ENCODE results near the gene CEP104. TPM values are rescaled to one million over a fixed set of nuclear protein-coding genes. Genes with fewer than 3 reads are reported as not detected.
A peak's percentile ranks its signal among the peaks of the same experiment; 100 is the strongest.

The CEP104 gene
- total and polyA plus RNA-seq, 2 donors (not counting 1 experiment from before 2014, with no cell fraction given) = 25.4 to 28.9 TPM

DNA sequence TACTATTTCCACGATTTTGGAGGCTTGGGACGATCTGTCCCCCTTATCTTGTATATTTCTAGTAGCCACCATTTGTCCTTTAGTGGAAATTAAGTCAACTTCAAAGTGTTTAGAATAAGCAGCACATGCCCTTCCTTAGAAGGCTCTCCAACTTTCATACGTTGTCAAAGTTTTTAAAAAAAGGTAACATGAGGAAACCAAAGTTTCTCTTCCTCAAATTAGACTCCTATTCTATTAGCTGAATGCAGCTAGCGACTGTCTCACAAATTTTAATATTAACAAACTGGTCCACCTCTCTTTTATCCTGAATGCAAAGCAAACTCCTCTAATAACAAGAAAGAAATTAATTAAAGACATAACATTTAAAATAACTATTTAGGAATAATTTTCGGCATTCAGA is 36.2 kb upstream of the CEP104 start:
- Histone ChIP-seq H3K9ac (ENCODE audit: insufficient read depth, low read length) (no peak overlapping the region), H3K27ac (ENCODE audit: insufficient read depth, low read length) (no peak overlapping the region), H3K9me3 (ENCODE audit: control insufficient read depth, insufficient read depth, low read depth, low read length) (no peaks in the 10 kb centered on the region), H3K4me1 (ENCODE audit: control insufficient read depth, extremely low read depth, insufficient read depth, low read length) (peaks cover 6% of the 10 kb centered on the region), H3K36me3 (ENCODE audit: control insufficient read depth, insufficient read depth, low read length) (peaks cover 3% of the 10 kb centered on the region), H4K20me1 (ENCODE audit: control insufficient read depth, extremely low read depth, insufficient read depth, low read length) (no peaks in the 10 kb centered on the region), H2AFZ (ENCODE audit: low read length) (no peak overlapping the region), H3K27me3 (ENCODE audit: control insufficient read depth, insufficient read depth, low read length) (no peaks in the 10 kb centered on the region), H3K4me2 (ENCODE audit: extremely low read depth, insufficient read depth, low read length) (no peak overlapping the region), H3K4me3 (replicated peaks in 1 of 4; ENCODE audit: control extremely low read depth in 1 of 4, insufficient read depth in 1 of 4, low read depth in 3 of 4, low read length in 4 of 4) (no peak overlapping the region), H3K79me2 (ENCODE audit: control insufficient read depth, insufficient read depth, low read length) (peaks cover 51% of the 10 kb centered on the region)
- no peak for DNase-seq (ENCODE audit: low read depth in 2 of 2)
- TF ChIP-seq EZH2 (IDR thresholded peaks at IDR 0.05; ENCODE audit: low read length, missing control alignments) = no peak
- TF ChIP-seq, protein P1, sequence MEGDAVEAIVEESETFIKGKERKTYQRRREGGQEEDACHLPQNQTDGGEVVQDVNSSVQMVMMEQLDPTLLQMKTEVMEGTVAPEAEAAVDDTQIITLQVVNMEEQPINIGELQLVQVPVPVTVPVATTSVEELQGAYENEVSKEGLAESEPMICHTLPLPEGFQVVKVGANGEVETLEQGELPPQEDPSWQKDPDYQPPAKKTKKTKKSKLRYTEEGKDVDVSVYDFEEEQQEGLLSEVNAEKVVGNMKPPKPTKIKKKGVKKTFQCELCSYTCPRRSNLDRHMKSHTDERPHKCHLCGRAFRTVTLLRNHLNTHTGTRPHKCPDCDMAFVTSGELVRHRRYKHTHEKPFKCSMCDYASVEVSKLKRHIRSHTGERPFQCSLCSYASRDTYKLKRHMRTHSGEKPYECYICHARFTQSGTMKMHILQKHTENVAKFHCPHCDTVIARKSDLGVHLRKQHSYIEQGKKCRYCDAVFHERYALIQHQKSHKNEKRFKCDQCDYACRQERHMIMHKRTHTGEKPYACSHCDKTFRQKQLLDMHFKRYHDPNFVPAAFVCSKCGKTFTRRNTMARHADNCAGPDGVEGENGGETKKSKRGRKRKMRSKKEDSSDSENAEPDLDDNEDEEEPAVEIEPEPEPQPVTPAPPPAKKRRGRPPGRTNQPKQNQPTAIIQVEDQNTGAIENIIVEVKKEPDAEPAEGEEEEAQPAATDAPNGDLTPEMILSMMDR (conservative IDR thresholded peaks at IDR 0.05 in 1 of 2, IDR thresholded peaks at IDR 0.05 in 1 of 2; ENCODE audit: low read depth in 1 of 2, low read length in 2 of 2) = no peak

DNA sequence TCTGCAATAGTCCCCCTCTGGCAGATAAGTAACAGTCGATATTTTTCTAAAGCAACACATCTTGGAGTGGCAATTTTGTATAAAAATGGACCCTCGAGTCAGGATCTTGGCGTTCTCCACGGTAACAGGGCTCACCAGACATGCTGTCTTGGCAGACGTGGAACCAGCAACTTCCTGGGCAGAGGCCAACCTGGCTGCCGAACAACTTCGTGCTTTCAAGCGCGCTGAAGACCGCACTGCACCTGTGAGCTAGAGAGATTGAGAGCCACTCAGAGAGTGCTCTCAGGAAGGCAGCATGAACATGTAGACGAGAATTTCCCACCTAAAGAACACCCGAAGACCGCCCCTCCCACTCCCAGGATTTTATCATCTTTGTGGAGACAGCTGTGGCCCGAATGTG is 35.7 kb upstream of the CEP104 start:
- no peak overlapping the region for H2AFZ ChIP-seq (ENCODE audit: low read length)
- no peaks in the 10 kb centered on the region for H3K9me3 ChIP-seq (ENCODE audit: control insufficient read depth, insufficient read depth, low read depth, low read length)
- DNase-seq (ENCODE audit: low read depth in 2 of 2) = peak in 1 of 2 donors; percentile 27
- H3K4me3 ChIP-seq (replicated peaks in 1 of 4; ENCODE audit: control extremely low read depth in 1 of 4, insufficient read depth in 1 of 4, low read depth in 3 of 4, low read length in 4 of 4) = no peak overlapping the region
- H3K36me3 ChIP-seq (ENCODE audit: control insufficient read depth, insufficient read depth, low read length) = peaks cover 3% of the 10 kb centered on the region
- peaks cover 46% of the 10 kb centered on the region for H3K79me2 ChIP-seq (ENCODE audit: control insufficient read depth, insufficient read depth, low read length)
- no peaks in the 10 kb centered on the region for H4K20me1 ChIP-seq (ENCODE audit: control insufficient read depth, extremely low read depth, insufficient read depth, low read length)
- H3K27me3 ChIP-seq (ENCODE audit: control insufficient read depth, insufficient read depth, low read length) = no peaks in the 10 kb centered on the region
- TF ChIP-seq, protein P1 (conservative IDR thresholded peaks at IDR 0.05 in 1 of 2, IDR thresholded peaks at IDR 0.05 in 1 of 2; ENCODE audit: low read depth in 1 of 2, low read length in 2 of 2) = no peak
- TF ChIP-seq EZH2 (IDR thresholded peaks at IDR 0.05; ENCODE audit: low read length, missing control alignments) = no peak
- peaks cover 6% of the 10 kb centered on the region for H3K4me1 ChIP-seq (ENCODE audit: control insufficient read depth, extremely low read depth, insufficient read depth, low read length)
- H3K9ac ChIP-seq (ENCODE audit: insufficient read depth, low read length) = no peak overlapping the region
- H3K4me2 ChIP-seq (ENCODE audit: extremely low read depth, insufficient read depth, low read length) = no peak overlapping the region
- H3K27ac ChIP-seq (ENCODE audit: insufficient read depth, low read length) = no peak overlapping the region

DNA sequence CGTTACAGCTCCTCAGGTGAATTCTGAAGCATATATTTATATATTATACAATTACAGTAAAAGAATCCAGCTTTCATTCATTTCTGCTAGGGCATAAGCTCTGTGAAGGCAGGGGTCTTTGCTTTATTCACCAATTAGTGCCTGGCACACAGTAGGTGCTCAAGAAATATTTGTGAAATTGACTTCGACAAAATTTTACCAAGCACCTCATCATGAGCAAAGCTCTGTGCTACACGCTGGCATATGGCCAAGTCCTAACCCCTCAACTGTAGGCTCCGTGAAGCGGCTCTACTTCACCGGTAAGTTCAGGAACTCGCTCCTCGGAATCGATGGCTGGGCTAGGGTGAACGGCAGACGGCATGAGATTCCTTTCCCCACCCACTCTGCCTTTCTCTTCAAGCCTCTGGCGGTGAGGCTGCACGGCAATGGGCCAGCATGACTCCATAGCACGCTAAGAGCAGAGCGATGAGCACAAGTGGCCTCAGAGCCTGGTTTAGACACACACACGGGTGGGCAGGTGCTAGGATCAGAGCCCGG is 34.4 kb upstream of the CEP104 start:
- no peaks in the 10 kb centered on the region for H3K27me3 ChIP-seq (ENCODE audit: control insufficient read depth, insufficient read depth, low read length)
- TF ChIP-seq, protein P1 (conservative IDR thresholded peaks at IDR 0.05 in 1 of 2, IDR thresholded peaks at IDR 0.05 in 1 of 2; ENCODE audit: low read depth in 1 of 2, low read length in 2 of 2) = no peak
- TF ChIP-seq EZH2 (IDR thresholded peaks at IDR 0.05; ENCODE audit: low read length, missing control alignments) = no peak
- no peak overlapping the region for H3K27ac ChIP-seq (ENCODE audit: insufficient read depth, low read length)
- H4K20me1 ChIP-seq (ENCODE audit: control insufficient read depth, extremely low read depth, insufficient read depth, low read length) = no peaks in the 10 kb centered on the region
- peaks cover 6% of the 10 kb centered on the region for H3K4me1 ChIP-seq (ENCODE audit: control insufficient read depth, extremely low read depth, insufficient read depth, low read length)
- DNase-seq (ENCODE audit: low read depth in 2 of 2) = no peak
- H3K36me3 ChIP-seq (ENCODE audit: control insufficient read depth, insufficient read depth, low read length) = peaks cover 3% of the 10 kb centered on the region
- H3K79me2 ChIP-seq (ENCODE audit: control insufficient read depth, insufficient read depth, low read length) = peaks cover 35% of the 10 kb centered on the region
- H3K9ac ChIP-seq (ENCODE audit: insufficient read depth, low read length) = no peak overlapping the region
- no peak overlapping the region for H3K4me3 ChIP-seq (replicated peaks in 1 of 4; ENCODE audit: control extremely low read depth in 1 of 4, insufficient read depth in 1 of 4, low read depth in 3 of 4, low read length in 4 of 4)
- no peak overlapping the region for H3K4me2 ChIP-seq (ENCODE audit: extremely low read depth, insufficient read depth, low read length)
- no peak overlapping the region for H2AFZ ChIP-seq (ENCODE audit: low read length)
- no peaks in the 10 kb centered on the region for H3K9me3 ChIP-seq (ENCODE audit: control insufficient read depth, insufficient read depth, low read depth, low read length)

Data from fibroblast of lung (primary cell).